Measurements from ENCODE around the gene GIT2. TPM values are rescaled to one million over a fixed set of nuclear protein-coding genes. Genes with fewer than 3 reads are reported as not detected.
"Not testable (repeated sequence)": the region's sequence is repeated elsewhere in the genome, so short reads cannot be mapped to it uniquely, and the experiment has no call there.

The GIT2 gene
- total RNA-seq, 1 donor: 50.8 TPM

DNA sequence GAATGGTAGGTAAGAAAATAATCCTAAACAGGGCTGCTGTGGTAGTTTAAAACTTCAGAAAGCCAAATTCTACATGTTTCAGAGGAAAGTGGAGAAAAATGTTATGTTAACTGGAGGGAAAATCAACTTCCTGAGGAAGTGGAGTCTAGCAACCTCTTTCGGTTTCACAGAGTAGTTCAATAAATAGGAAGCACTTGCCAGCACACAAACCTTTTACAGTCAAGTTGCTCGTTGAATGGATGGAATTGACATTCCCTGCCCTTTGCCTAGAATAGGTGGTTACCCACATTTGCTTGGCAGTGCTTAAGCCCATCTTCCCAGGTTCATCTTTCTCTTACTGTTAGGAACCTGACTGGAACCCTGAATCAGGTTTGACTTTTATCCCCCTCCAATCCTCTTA, 19.0 kb upstream of the GIT2 start:
- H3K4me3 ChIP-seq (ENCODE audit: low read depth, low read length): no peak overlapping the region
- DNase-seq (ENCODE audit: low read depth): no peak
- TF ChIP-seq, protein P1, sequence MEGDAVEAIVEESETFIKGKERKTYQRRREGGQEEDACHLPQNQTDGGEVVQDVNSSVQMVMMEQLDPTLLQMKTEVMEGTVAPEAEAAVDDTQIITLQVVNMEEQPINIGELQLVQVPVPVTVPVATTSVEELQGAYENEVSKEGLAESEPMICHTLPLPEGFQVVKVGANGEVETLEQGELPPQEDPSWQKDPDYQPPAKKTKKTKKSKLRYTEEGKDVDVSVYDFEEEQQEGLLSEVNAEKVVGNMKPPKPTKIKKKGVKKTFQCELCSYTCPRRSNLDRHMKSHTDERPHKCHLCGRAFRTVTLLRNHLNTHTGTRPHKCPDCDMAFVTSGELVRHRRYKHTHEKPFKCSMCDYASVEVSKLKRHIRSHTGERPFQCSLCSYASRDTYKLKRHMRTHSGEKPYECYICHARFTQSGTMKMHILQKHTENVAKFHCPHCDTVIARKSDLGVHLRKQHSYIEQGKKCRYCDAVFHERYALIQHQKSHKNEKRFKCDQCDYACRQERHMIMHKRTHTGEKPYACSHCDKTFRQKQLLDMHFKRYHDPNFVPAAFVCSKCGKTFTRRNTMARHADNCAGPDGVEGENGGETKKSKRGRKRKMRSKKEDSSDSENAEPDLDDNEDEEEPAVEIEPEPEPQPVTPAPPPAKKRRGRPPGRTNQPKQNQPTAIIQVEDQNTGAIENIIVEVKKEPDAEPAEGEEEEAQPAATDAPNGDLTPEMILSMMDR (IDR thresholded peaks at IDR 0.05; ENCODE audit: insufficient read depth, low read length): no peak

DNA sequence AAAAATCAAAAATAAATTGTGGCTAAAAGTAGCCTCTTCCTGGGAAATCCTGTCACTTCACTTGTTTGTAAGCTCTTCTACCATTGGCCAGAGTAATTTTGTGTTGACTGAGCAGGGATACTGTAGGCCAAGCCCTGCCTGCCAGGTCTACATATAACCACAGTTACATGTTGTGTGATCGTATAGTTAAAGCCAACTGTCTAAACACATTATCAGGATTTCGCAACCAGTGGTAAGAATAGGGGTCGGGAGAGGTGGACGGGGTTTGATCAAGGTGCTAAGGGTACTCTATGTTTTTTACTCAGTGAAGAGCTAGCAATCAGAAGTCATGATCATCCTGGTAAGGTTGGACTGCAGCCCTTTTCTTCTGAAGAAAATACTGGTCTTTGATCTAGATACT, 16.5 kb upstream of the GIT2 start:
- H3K4me3 ChIP-seq (ENCODE audit: low read depth, low read length): no peak overlapping the region
- TF ChIP-seq, protein P1 (IDR thresholded peaks at IDR 0.05; ENCODE audit: insufficient read depth, low read length): no peak
- no peak for DNase-seq (ENCODE audit: low read depth)

DNA sequence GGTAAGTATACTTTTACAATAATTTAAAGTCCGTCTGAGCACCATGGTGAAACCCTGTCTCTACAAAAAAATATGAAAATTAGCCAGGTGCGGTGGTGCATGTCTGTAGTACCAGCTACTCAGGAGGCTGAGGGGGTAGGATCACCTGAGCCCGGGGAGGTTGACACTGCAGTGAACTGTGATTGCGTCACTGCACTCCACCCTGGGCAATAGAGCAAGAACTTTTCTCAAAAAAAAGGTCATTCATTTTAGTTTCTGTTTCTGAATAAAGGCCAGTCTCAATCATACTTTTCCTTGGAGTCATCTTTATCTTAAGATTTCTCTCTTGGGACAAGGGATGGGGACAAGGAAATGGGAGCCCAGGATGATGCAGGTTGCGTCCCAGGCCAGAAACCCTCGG, 16.0 kb upstream of the GIT2 start:
- H3K4me3 ChIP-seq (ENCODE audit: low read depth, low read length): no peak overlapping the region
- TF ChIP-seq, protein P1 (IDR thresholded peaks at IDR 0.05; ENCODE audit: insufficient read depth, low read length): no peak
- peak; percentile 46 for DNase-seq (ENCODE audit: low read depth)

DNA sequence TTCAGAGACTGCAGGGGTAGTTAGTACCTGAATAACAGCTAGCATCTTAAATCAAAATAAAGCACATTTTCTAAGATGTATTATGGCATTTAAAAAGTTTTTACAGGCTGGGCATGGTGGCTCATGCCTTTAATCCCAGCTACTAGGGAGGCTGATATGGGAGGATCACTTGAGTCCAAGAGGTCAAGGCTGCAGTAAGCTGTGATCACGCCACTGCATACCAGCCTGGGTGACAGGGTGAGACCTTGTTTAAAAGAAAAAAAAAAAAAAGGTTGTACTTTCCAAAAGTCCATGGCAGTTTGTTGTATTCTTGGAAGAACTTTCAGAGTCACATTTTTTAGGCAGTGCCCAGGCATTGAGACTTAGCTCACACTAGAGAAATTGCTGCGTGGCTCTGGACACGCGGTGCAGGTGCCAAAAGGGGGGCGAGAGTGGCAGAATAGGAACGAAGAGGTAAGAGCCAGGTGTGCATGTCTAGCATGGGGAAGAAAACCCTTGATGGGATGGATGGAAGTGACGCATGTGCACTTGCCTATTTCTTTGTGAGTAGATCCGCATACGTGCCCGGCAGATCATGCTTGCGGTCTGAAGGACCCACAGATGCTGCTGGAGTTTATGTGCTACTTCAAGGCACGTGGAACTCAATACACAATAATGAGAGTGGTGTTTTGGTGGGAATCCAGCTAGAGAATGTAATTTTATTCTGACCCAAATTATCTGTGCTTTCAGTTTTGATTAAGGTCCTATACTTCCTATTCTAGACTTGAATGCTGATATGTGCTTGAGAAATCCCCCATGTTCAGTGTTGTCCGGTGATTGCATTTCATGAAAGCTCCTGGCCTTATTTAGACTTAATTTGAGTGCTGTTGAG, 14.9 kb upstream of the GIT2 start:
- TF ChIP-seq, protein P1 (IDR thresholded peaks at IDR 0.05; ENCODE audit: insufficient read depth, low read length): no peak
- DNase-seq (ENCODE audit: low read depth): no peak
- H3K4me3 ChIP-seq (ENCODE audit: low read depth, low read length): no peak overlapping the region

DNA sequence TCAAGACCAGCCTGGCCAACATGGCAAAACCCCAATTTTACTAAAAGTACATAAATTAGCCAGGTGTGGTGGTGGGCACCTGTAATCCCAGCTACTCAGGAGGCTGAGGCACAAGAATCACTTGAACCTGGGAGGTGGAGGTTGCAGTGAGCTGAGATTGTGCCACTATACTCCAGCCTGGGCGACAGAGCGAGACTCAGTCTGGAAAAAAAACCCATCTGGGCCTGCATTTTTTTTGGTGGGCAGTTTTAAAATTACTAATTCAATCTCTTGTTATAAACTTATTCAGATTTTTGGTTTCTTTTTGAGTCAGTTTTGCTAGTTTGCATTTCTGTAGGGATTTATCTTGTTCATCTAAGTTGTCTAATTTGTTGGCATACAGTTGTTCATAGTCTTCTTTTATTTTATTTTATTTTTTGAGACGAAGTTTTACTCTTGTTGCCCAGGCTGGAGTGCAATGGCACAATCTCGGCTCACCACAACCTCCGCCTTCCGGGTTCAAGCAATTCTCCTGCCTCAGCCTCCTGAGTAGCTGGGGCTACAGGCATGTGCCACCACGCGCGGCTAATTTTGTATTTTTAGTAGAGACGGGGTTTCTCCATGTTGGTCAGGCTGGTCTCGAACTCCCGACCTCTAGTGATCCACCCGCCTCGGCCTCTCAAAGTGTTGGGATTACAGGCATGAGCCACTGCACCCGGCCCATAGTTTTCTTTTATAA, 12.7 kb upstream of the GIT2 start:
- not testable (repeated sequence) for H3K4me3 ChIP-seq (ENCODE audit: low read depth, low read length); DNase-seq (ENCODE audit: low read depth)

DNA sequence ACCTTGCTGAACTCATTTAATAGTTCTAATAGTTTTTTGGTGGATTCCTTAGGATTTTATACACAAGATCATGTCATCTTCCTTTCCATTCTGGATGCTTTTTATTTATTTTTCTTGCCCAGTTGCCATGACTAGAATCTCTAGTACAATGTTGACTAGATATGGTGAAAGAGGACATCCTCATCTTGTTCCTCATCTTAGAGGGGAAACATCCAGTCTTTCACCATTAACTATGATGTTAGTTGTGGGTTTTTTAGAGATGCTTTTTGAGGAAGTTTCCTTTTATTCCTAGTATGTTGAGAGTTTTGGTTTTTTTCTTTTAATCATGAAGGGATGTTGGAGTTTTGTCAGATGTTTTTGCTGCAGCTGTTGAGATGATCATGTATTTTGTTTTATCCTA, 11.7 kb upstream of the GIT2 start:
- TF ChIP-seq, protein P1 (IDR thresholded peaks at IDR 0.05; ENCODE audit: insufficient read depth, low read length): no peak

DNA sequence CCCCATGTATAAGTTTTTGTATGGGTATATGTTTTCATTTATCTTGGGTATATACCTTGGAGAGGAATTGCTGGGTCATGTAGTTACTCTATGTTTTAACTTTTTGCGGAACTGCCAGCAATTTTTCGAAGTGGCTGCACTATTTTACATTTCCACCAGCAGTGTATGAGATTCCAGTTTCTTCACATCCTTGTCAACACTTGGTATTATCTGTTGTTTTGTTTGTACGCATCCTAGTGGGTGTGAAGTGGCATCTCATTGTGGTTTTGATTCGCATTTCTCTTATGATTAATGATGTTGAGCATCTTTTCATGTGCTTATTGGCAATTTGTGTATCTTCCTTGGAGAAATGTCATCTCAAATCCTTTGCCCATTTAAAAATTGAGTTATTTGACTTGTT, 9.9 kb upstream of the GIT2 start:
- DNase-seq (ENCODE audit: low read depth): no peak
- H3K4me3 ChIP-seq (ENCODE audit: low read depth, low read length): no peak overlapping the region
- TF ChIP-seq, protein P1 (IDR thresholded peaks at IDR 0.05; ENCODE audit: insufficient read depth, low read length): no peak

More for the DNA sequence above, 11.7 kb upstream of the GIT2 start:
- no peak for DNase-seq (ENCODE audit: low read depth)
- H3K4me3 ChIP-seq (ENCODE audit: low read depth, low read length): no peak overlapping the region

Measured in fibroblast of the aortic adventitia (primary cell).